Erythroblast (primary cell): ENCODE data around the gene NKD1.

Source experiments
- GATA1 ChIP-seq: IDR thresholded peaks from 2 replicates; pipeline ENCODE4 v1.6.1; 2011; ENCODE audit warnings: low read depth, mild to moderate bottlenecking, control low read depth, low read length, moderate library complexity
- POLR2A ChIP-seq: IDR thresholded peaks from 2 replicates; pipeline ENCODE4 v1.6.1; 2011; ENCODE audit warnings: mild to moderate bottlenecking, low read length

GRCh38 chr16:50640919-50641817, 93.0 kb downstream of the NKD1 start:
- TF ChIP-seq POLR2A = no peak
- TF ChIP-seq GATA1 = no peak
